GM18511 (cell line): Measurements from ENCODE around the gene TLE2.
A peak's percentile ranks its signal among the peaks of the same experiment; 100 is the strongest.

Experiments used
- ATAC-seq: cut with Tn5 transposase; IDR thresholded peaks from one replicate; pipeline ENCODE4 v1.9.1; 2021; ENCODE audit warnings: mild to moderate bottlenecking, moderate library complexity; ENCODE audit not compliant: unreplicated experiment

Gene TLE2

DNA sequence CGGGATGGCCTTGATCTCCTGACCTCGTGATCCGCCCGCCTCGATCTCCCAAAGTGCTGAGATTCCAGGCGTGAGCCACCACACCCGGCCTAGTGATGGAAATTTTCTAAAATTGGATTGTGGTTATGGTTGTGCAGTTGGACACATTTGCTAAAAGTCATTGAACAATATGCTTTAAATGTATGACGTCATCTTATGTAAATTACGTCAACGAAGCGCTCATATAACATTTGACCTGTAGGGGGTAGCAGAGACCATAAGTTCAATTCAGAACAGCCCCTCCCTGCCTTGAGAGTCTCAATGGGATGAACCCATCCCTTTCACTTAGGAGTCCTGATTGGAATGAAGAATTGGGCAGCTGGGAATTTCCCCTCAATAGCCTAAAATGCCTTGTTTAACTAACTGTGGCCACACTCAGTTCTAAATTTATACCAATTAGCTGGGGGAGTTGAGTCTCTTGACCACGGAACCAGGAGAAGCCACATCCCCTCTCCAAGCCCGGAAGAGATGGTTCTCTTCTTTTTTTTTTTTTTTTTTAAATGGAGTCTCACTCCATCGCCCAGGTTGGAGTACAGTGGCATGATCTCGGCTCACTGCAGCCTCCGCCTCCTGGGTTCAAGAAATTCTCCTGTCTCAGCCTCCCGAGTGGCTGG, 66.9 kb downstream of the TLE2 start:
- ATAC-seq = no peak

DNA sequence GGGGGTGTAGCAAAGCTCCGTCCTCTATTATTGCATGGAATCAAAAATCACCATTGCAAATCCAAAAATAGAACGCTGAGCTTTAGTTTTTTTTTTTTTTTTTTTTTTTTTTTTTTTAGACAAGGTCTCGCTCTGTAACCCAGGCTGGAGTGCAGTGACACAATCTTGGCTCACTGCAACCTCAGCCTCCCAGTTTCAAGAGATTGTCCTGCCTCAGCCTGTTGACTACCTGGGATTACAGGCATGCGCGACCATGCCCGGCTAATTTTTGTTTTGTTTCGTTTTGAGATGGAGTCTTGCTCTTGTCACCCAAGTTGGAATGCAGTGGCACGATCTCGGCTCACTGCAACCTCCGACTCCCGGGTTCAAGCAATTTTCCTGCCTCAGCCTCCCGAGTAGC, 69.0 kb downstream of the TLE2 start:
- ATAC-seq = no peak

DNA sequence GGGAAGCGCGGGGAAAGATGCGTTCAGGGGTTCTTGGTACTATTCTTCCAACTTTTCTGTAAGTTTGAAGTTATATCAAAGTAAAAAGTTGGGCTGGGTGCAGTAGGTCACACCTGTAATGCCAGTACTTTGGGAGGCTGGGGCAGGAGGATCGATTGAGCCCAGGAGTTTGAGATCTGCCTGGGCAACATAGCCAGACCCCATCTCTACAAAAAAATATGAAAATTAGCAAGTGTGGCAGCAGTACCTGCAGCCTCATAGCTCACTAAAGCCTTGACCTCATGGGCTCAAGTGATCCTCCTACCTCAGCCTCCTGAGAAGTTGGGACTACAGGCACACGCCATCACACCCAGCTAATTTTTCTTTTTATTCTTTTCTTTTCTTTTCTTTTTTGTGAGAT, 71.9 kb downstream of the TLE2 start:
- ATAC-seq = no peak

DNA sequence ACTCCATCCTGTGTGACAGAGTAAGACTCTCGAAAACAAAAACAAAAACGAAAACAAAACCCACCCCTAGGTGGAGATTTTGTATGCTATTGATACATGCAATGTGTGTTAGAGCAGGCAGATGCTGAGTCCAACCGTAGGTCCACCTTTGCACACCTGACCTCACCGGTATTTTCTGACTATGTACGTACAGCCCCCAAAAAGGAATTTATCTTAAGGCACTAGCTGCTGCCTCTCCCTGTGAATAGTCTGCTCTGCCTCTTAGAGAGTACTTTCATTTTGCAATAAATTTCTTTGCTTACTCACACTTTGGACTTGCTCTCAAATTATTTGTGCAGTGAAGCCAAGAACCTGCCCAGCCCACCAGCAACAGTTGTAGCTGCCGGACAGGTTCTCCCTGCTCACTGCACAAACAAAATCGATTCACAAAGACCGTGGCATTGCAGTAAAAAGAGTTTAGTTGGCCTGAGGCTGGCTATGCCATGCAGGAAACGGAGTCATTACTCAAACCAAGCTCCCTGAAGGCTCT, 76.1 kb downstream of the TLE2 start:
- ATAC-seq = no peak

DNA sequence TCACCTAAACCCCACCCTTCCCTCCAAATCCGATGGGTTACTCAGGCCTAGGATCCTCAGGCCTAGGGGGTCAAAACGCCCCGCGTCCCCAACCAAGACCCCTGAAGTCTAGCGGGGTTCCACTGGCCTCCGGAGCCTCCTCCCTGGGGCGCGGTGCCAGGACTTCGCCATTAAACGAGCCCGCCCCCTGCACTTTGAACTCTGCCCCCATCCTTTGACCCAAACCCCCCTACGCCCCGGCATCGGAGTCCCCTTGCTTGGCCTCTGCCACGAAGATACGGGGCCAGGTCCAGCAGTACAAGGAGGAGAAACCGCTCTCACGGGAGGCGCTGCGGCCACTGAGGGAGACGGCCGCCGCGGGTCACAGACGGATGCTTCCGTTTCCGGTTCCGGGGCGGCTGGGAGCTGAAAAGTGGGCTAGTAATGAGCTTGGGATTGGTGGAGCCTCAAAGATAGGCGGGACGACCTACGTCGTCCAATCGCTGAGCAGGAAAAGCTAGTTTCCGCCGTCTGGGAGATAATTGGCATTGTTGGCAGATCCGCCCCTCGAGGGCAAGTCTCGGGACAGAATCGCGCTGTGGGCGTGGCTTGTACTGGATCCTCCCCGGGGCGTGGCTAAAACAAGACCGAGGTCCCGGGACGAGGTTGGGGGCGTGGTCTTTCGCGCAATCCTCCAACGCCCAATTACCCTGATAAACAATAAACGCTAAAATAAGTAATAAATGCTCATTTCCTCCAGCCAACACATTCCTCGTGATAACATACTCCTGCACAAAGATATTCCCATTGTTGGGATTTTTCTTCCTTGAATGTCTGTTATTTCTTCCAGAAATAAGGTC, 78.6 kb downstream of the TLE2 start:
- peak; percentile 94 for ATAC-seq

DNA sequence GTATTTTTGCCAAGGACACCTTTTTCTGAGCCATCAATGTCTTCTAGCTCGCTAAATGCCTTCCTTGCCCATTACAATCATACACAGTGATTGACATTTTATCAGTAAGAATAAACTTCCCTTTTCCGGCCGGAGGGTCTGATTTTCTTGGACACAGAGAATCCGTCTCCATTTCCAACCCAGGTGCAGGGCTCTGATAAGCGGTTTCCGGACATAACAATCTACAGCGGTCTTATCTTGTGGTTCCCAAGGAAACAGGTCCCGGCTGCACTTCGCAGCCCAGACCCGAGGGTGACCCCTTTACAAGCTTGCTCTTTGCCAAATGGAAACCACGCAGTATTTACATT, 79.2 kb downstream of the TLE2 start:
- ATAC-seq = peak; percentile 10
